Ovary (tissue), 9 donors: ENCODE measurements around the gene PPM1H. TPM values are rescaled to one million over a fixed set of nuclear protein-coding genes. Genes with fewer than 3 reads are reported as not detected.

ENCODE experiments used
- DNase-seq, 5 donors: peaks; one replicate each; pipeline ENCODE4 v3.0.0-alpha.2; 2019 to 2020
- H3K27ac ChIP-seq, 2 donors: fragments of 200-600 bp; one replicate each; pipeline versions ENCODE4 v1.5.1 to v1.8.0; 2019 to 2022
- H3K27me3 ChIP-seq: fragments of 200-600 bp; one replicate; pipeline ENCODE4 v1.8.0; 2022
- H3K36me3 ChIP-seq: fragments of 200-600 bp; sonication (generic); one replicate; pipeline ENCODE4 v1.5.1; 2019
- H3K4me1 ChIP-seq: one replicate; pipeline ENCODE4 v1.8.1; 2013; ENCODE audit warnings: mild to moderate bottlenecking, moderate library complexity; ENCODE audit not compliant: insufficient read depth
- H3K4me3 ChIP-seq: fragments of 200-600 bp; sonication (generic); one replicate; pipeline ENCODE4 v1.5.1; 2017
- H3K9me3 ChIP-seq, 2 donors: fragments of 200-600 bp in 1 of 2; sonication (generic) in 1 of 2; one replicate each; pipeline versions ENCODE4 v1.5.1 to v1.8.1; 2013 to 2019; ENCODE audit warnings: mild to moderate bottlenecking in 1 of 2, moderate library complexity in 1 of 2
- CTCF ChIP-seq, 3 donors: fragments of 450-650 bp in 2 of 3; fragments of 200-600 bp in 1 of 3; IDR thresholded peaks; one replicate each; pipeline versions ENCODE4 v1.5.1 to v1.8.0; 2016 to 2022; ENCODE audit warnings: antibody characterized with exemption in 3 of 3, mild to moderate bottlenecking in 1 of 3
- EP300 ChIP-seq: sonication (generic); formaldehyde crosslinking; IDR thresholded peaks from one replicate; pipeline ENCODE4 v1.6.1; 2017; ENCODE audit warnings: antibody characterized with exemption
- POLR2A ChIP-seq: fragments of 450-650 bp; IDR thresholded peaks from one replicate; pipeline ENCODE4 v1.6.1; 2017; ENCODE audit warnings: antibody characterized with exemption, mild to moderate bottlenecking, moderate library complexity
- WGBS, 3 donors: extraction: QIAGEN DNeasy Blood & Tissue Kit in 1 of 3; methylation state at CpG; one replicate each; pipeline versions ENCODE4 v1.1.5 to v1.1.7; 2013 to 2017; 5-methylcytosine and 5-hydroxymethylcytosine counted together
- intact Hi-C, 4 donors: fragments of 100-400 bp; cut with DNase I; formaldehyde crosslinking; loops; one replicate each; pipeline versions ENCODE4 v1.11.0 to v1.15.1; 2022 to 2023
- polyA plus RNA-seq, 2 donors: library from polyadenylated mRNA; stranded (reverse); fragments of 200-250 nt in 1 of 2; fragments of 350-450 nt in 1 of 2; fragmentation: Illumina TruSeq in 1 of 2; extraction: RNeasy Lipid Tissue Mini Kit (QIAGEN cat#74804) in 1 of 2; gene quantifications; one replicate each; pipeline ENCODE4 v1.2.3, GENCODE V29; 2013 to 2014
- total RNA-seq, 7 donors: library from RNA; depleted of rRNA in 2 of 7; stranded (reverse); fragments of >200 nt in 2 of 7; fragmentation: NEBNext Ultra II Directional in 3 of 7; extraction: Animal tissue kit (Norgen Biotek cat#: 25700) in 3 of 7; gene quantifications; one replicate each; pipeline versions ENCODE4 v1.1.0 to v1.2.4, GENCODE V29; 2016 to 2023
- donor health status: DM: no; HTN: no; CAD: no; lungs with moderate emphysema.
- donor health status: DM: no; HTN: no; CAD: no.
- donor health status: Bipolar disorder and iron deficiency.
- donor health status: DM: yes; HTN: yes; CAD: no.
- donor health status: DM: no; HTN: no; CAD: no.
- donor health status: DM: yes; HTN: yes; CAD: no.

The PPM1H gene
- total and polyA plus RNA-seq, 9 donors: 1.6 to 45.4 (median 12.0) TPM

- Histone ChIP-seq H3K4me3 (no peak overlapping the region), H3K27me3 (no peaks in the 10 kb centered on the region), H3K36me3 (no peaks in the 10 kb centered on the region), H3K27ac (no peak overlapping the region), H3K4me1 (peaks cover 1% of the 10 kb centered on the region), H3K9me3 (no peaks in the 10 kb centered on the region)
- 79 to 82% (median 82%) methylated on average over 7 of the region's 7 CpGs for WGBS, 3 donors
- DNase-seq: no peak
- intact Hi-C loops: no loop called here
- no peak for TF ChIP-seq EP300
- TF ChIP-seq POLR2A: no peak
- TF ChIP-seq CTCF (IDR thresholded peaks at IDR 0.05): no peak
Observed at GRCh38 chr12:62899568-62900390, 35.2 kb downstream of the PPM1H start.

- no peaks in the 10 kb centered on the region for H3K27me3 ChIP-seq
- WGBS, 3 donors: 71 to 80% (median 78%) methylated on average over 2 of the region's 2 CpGs
- H3K36me3 ChIP-seq: no peaks in the 10 kb centered on the region
Observed at GRCh38 chr12:62898526-62898925, 36.4 kb downstream of the PPM1H start.

GRCh38 chr12:62895351-62895877 is 39.5 kb downstream of the PPM1H start:
- no peak for DNase-seq
- no peak for TF ChIP-seq CTCF (IDR thresholded peaks at IDR 0.05)
- no peak for TF ChIP-seq POLR2A
- TF ChIP-seq EP300: no peak
- Histone ChIP-seq H3K36me3 (no peaks in the 10 kb centered on the region), H3K9me3 (no peaks in the 10 kb centered on the region), H3K4me3 (no peak overlapping the region), H3K4me1 (peaks cover 1% of the 10 kb centered on the region), H3K27me3 (no peaks in the 10 kb centered on the region), H3K27ac (no peak overlapping the region)
- intact Hi-C loops: no loop called here
- WGBS, 3 donors: 78 to 83% (median 78%) methylated on average over 2 of the region's 2 CpGs

More at GRCh38 chr12:62898526-62898925, 36.4 kb downstream of the PPM1H start:
- Histone ChIP-seq H3K27ac (no peak overlapping the region), H3K9me3 (no peaks in the 10 kb centered on the region), H3K4me1 (peaks cover 1% of the 10 kb centered on the region), H3K4me3 (no peak overlapping the region)
- intact Hi-C loops: no loop called here
- TF ChIP-seq POLR2A (no peak), CTCF (IDR thresholded peaks at IDR 0.05) (no peak), EP300 (no peak)
- no peak for DNase-seq

- H3K36me3 ChIP-seq: no peaks in the 10 kb centered on the region
- 93 to 100% (median 100%) methylated on average over 1 of the region's 1 CpG for WGBS, 3 donors
- no peak overlapping the region for H3K4me3 ChIP-seq
- no peak for DNase-seq
- H3K27me3 ChIP-seq: no peaks in the 10 kb centered on the region
- no peaks in the 10 kb centered on the region for H3K9me3 ChIP-seq
- TF ChIP-seq POLR2A (no peak), CTCF (IDR thresholded peaks at IDR 0.05) (no peak), EP300 (no peak)
- intact Hi-C loops: no loop called here
- H3K27ac ChIP-seq: no peak overlapping the region
- H3K4me1 ChIP-seq: peaks cover 1% of the 10 kb centered on the region
Observed at GRCh38 chr12:62893276-62893675, 41.7 kb downstream of the PPM1H start.
